Bronchial epithelial cell (primary cell): ENCODE measurements around the gene C9. TPM values are rescaled to one million over a fixed set of nuclear protein-coding genes. Genes with fewer than 3 reads are reported as not detected.
A peak's percentile ranks its signal among the peaks of the same experiment; 100 is the strongest.
"Not testable (repeated sequence)": the region's sequence is repeated elsewhere in the genome, so short reads cannot be mapped to it uniquely, and the experiment has no call there.

Experiments used
- DNase-seq: peaks from one replicate; pipeline ENCODE4 v3.0.0-alpha.2; 2010; ENCODE audit warnings: low read depth
- FAIRE-seq: peaks from 2 replicates; lab custom pipeline; 2011; peaks lifted over from hg19 to GRCh38; lab: Jason Lieb, UNC
- H3K27me3 ChIP-seq: 2 replicates; pipeline ENCODE4 v1.5.1; 2011; ENCODE audit warnings: low read length; ENCODE audit not compliant: control insufficient read depth, insufficient read depth
- H3K36me3 ChIP-seq: 2 replicates; pipeline ENCODE4 v1.5.1; 2011; ENCODE audit warnings: low read length; ENCODE audit not compliant: control insufficient read depth, insufficient read depth
- H3K4me3 ChIP-seq: 2 replicates; pipeline ENCODE4 v1.5.1; 2011; ENCODE audit warnings: mild to moderate bottlenecking, low read depth, low read length, control low read depth
- total RNA-seq: library from RNA; depleted of rRNA; stranded (reverse); fragments of >200 nt; gene quantifications from 2 replicates; pipeline ENCODE4 v1.2.1, GENCODE V29; 2014
- TF ChIP-seq, protein P1 (sequence below): IDR thresholded peaks from 2 replicates; pipeline ENCODE4 v1.5.1; 2011; ENCODE audit warnings: mild to moderate bottlenecking, moderate library complexity, low read length, control low read depth, inconsistent platforms; ENCODE audit not compliant: insufficient read depth, severe bottlenecking

The C9 gene
- total RNA-seq, 1 donor from 2014 or later = not detected

GRCh38 chr5:39273314-39273954 lies 90.9 kb downstream of the C9 start:
- TF ChIP-seq, protein P1, sequence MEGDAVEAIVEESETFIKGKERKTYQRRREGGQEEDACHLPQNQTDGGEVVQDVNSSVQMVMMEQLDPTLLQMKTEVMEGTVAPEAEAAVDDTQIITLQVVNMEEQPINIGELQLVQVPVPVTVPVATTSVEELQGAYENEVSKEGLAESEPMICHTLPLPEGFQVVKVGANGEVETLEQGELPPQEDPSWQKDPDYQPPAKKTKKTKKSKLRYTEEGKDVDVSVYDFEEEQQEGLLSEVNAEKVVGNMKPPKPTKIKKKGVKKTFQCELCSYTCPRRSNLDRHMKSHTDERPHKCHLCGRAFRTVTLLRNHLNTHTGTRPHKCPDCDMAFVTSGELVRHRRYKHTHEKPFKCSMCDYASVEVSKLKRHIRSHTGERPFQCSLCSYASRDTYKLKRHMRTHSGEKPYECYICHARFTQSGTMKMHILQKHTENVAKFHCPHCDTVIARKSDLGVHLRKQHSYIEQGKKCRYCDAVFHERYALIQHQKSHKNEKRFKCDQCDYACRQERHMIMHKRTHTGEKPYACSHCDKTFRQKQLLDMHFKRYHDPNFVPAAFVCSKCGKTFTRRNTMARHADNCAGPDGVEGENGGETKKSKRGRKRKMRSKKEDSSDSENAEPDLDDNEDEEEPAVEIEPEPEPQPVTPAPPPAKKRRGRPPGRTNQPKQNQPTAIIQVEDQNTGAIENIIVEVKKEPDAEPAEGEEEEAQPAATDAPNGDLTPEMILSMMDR = no peak
- DNase-seq (no peak), FAIRE-seq (no peak)
- H3K27me3 ChIP-seq = no peaks in the 10 kb centered on the region
- H3K4me3 ChIP-seq = no peak overlapping the region
- no peaks in the 10 kb centered on the region for H3K36me3 ChIP-seq

DNA sequence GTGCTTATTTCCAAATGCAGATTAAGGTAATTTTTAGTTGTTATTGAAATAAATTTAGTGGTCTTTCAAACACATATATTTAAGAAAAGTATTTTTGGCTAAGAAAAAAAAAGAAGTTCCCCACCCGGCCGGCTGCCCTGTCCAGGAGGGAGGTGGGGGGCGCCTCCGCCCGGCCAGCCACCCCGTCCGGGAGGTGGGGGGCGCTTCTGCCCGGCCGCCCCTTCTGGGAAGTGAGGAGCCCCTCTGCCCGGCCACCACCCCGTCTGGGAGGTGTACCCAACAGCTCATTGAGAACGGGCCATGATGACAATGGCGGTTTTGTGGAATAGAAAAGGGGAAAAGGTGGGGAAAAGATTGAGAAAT lies 91.4 kb downstream of the C9 start:
- not testable (repeated sequence) for H3K27me3 ChIP-seq, FAIRE-seq, DNase-seq

DNA sequence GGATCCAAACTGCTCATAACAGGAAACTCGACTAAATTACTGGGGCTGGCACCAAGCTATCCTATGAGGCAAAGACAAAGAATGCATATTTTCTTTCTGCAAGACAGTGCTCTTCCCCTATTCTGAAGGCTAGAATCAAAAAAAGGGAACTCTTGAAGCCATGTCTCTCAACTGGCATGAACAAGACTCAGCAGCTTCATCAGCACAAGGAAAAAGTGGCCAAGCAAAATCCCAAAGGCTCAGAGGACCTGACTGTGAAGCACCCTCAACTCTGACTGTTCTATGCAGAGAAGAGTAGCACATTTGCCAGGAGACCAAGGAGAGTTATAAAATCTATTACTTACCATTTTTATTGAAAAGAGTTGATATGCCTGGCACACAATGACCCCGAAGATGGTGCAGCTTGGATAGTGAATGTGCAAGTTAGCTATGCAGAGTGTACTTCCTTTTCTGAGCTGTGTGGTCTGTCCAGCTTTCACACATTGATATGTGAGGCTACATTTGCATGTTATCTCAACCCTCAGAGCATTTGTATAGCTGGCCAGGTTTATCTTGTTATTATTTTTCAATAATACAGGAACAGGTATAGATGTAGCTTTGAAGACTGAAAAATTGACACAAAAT lies 94.0 kb downstream of the C9 start:
- TF ChIP-seq, protein P1 = no peak
- Histone ChIP-seq H3K27me3 (no peaks in the 10 kb centered on the region), H3K36me3 (no peaks in the 10 kb centered on the region), H3K4me3 (no peak overlapping the region)
- FAIRE-seq (no peak), DNase-seq (no peak)

More for the DNA sequence above, 91.4 kb downstream of the C9 start:
- not testable (repeated sequence) for H3K4me3 ChIP-seq, H3K36me3 ChIP-seq

DNA sequence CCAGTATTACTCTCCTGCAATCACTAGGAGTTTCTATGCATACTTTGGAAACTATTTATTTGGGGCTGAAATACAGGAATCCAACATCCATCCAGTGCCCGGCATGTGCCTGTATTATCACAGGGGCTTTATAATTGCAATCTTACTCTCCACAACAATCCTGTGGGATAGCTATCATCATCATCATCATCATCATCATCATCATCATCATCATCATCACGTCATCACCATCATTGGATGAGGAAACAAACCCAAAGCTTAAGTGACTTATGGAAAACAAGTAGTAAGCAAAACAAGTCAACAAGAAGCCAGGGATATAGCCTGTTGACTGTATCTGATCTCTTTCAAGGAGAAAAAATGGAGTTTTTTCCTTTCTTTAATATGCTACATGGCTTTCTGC lies 97.1 kb downstream of the C9 start:
- FAIRE-seq = no peak
- DNase-seq = no peak
- Histone ChIP-seq H3K36me3 (no peaks in the 10 kb centered on the region), H3K4me3 (no peak overlapping the region), H3K27me3 (no peaks in the 10 kb centered on the region)
- TF ChIP-seq, protein P1 = no peak

- FAIRE-seq = no peak
- H3K27me3 ChIP-seq = no peaks in the 10 kb centered on the region
- no peak overlapping the region for H3K4me3 ChIP-seq
- DNase-seq = peak; percentile 37
- H3K36me3 ChIP-seq = no peaks in the 10 kb centered on the region
- TF ChIP-seq, protein P1 = no peak
Observed at GRCh38 chr5:39266442-39266841, 97.9 kb downstream of the C9 start.

GRCh38 chr5:39264528-39264927 lies 99.8 kb downstream of the C9 start:
- no peaks in the 10 kb centered on the region for H3K27me3 ChIP-seq
- TF ChIP-seq, protein P1 = no peak
- no peak overlapping the region for H3K4me3 ChIP-seq
- no peaks in the 10 kb centered on the region for H3K36me3 ChIP-seq
- DNase-seq (no peak), FAIRE-seq (no peak)
